Endothelial cell of umbilical vein (primary cell): Measurements from ENCODE around the gene AGBL4.

Experiments used
- EZH2 ChIP-seq: IDR thresholded peaks from 2 replicates; pipeline ENCODE4 v1.6.1; 2012; ENCODE audit warnings: borderline replicate concordance, low read depth, mild to moderate bottlenecking, moderate library complexity, low read length, inconsistent platforms; ENCODE audit not compliant: severe bottlenecking
- MAX ChIP-seq: IDR thresholded peaks from 2 replicates; pipeline ENCODE4 v1.6.1; 2011; ENCODE audit not compliant: insufficient read depth, insufficient read length
- MYC ChIP-seq: IDR thresholded peaks from one replicate; pipeline ENCODE4 v1.6.1; 2011; ENCODE audit warnings: mild to moderate bottlenecking, low read depth, low read length
- POLR2A ChIP-seq: IDR thresholded peaks from 2 replicates; pipeline ENCODE4 v1.6.1; 2012; ENCODE audit warnings: low read depth, mild to moderate bottlenecking, control low read depth, low read length
- POLR2AphosphoS5 ChIP-seq: IDR thresholded peaks from 2 replicates; pipeline ENCODE4 v1.6.1; 2012; ENCODE audit warnings: low read depth, mild to moderate bottlenecking, control low read depth, low read length, moderate library complexity; ENCODE audit not compliant: insufficient read depth
- TF ChIP-seq, protein P1 (sequence below), 2 donors: IDR thresholded peaks; 1 replicate in 1 of 2; 2 replicates in 1 of 2; pipeline ENCODE4 v1.5.1; 2011; ENCODE audit warnings: low read length in 2 of 2, mild to moderate bottlenecking in 2 of 2, moderate library complexity in 2 of 2, control low read depth in 1 of 2, inconsistent platforms in 1 of 2, low read depth in 1 of 2; ENCODE audit not compliant: insufficient read depth in 1 of 2; ENCODE audit errors: extremely low read depth in 1 of 2

GRCh38 chr1:48784301-48784700 is 1239.5 kb downstream of the AGBL4 start:
- TF ChIP-seq POLR2AphosphoS5 (no peak), EZH2 (no peak), POLR2A (no peak), MAX (no peak), MYC (no peak)
- TF ChIP-seq, protein P1, sequence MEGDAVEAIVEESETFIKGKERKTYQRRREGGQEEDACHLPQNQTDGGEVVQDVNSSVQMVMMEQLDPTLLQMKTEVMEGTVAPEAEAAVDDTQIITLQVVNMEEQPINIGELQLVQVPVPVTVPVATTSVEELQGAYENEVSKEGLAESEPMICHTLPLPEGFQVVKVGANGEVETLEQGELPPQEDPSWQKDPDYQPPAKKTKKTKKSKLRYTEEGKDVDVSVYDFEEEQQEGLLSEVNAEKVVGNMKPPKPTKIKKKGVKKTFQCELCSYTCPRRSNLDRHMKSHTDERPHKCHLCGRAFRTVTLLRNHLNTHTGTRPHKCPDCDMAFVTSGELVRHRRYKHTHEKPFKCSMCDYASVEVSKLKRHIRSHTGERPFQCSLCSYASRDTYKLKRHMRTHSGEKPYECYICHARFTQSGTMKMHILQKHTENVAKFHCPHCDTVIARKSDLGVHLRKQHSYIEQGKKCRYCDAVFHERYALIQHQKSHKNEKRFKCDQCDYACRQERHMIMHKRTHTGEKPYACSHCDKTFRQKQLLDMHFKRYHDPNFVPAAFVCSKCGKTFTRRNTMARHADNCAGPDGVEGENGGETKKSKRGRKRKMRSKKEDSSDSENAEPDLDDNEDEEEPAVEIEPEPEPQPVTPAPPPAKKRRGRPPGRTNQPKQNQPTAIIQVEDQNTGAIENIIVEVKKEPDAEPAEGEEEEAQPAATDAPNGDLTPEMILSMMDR (IDR thresholded peaks at IDR 0.05; ENCODE audit: extremely low read depth in 1 of 2, insufficient read depth in 1 of 2, low read depth in 1 of 2, low read length in 2 of 2), result no peak
